Measurements from ENCODE around the gene FOXQ1.

The FOXQ1 gene

DNA sequence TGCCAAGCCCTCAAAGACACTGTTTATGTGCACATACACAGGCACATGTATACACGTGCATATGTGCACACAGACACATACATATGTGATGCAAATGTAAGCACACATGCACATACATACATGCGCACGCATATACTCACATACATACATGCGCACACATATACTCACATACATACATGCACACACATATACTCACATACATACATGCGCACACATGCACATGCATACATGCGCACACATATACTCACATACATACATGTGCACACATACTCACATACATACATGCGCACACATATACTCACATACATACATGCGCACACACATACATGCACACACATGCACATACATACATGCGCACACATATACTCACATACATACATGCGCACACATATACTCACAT lies 20.5 kb upstream of the FOXQ1 start:
- Histone ChIP-seq H3K4me3 (ENCODE audit: low read length) (no peak overlapping the region), H3K36me3 (ENCODE audit: insufficient read depth, low read length) (no peaks in the 10 kb centered on the region), H3K9ac (ENCODE audit: low read depth, low read length) (no peak overlapping the region), H3K27me3 (ENCODE audit: insufficient read depth, low read length) (no peaks in the 10 kb centered on the region), H3K4me1 (ENCODE audit: insufficient read depth, low read length) (no peaks in the 10 kb centered on the region), H3K27ac (ENCODE audit: low read depth, low read length) (no peak overlapping the region), H3K9me3 (ENCODE audit: insufficient read depth, low read depth, low read length) (no peaks in the 10 kb centered on the region)
- 86% methylated on average over 10 of the region's 10 CpGs for WGBS

DNA sequence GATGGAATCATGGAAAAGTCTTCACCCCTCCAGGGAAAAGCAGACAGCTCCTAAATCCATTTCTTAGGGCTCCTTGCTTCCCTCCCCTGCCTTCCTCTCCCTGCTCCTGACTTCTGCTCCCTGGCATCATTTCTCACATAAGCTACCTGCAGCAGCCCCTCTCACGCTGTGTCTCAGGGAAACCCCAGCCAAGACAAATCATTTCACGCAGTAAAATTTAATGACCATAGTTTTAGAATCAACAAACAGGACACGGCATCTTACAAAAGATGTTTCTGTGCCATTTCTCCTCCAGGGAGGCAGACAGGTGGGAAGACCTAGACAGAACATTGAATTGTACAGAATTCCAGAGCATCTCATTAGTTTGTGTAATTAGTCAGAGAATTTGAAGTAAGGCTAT lies 16.5 kb upstream of the FOXQ1 start:
- Histone ChIP-seq H3K4me1 (ENCODE audit: insufficient read depth, low read length) (no peaks in the 10 kb centered on the region), H3K27ac (ENCODE audit: low read depth, low read length) (no peak overlapping the region), H3K9me3 (ENCODE audit: insufficient read depth, low read depth, low read length) (no peaks in the 10 kb centered on the region), H3K36me3 (ENCODE audit: insufficient read depth, low read length) (no peaks in the 10 kb centered on the region), H3K27me3 (ENCODE audit: insufficient read depth, low read length) (no peaks in the 10 kb centered on the region; the same call in 1 of the 2 replicates), H3K4me3 (ENCODE audit: low read length) (no peak overlapping the region), H3K9ac (ENCODE audit: low read depth, low read length) (no peak overlapping the region)
- WGBS: 95% methylated on average over 3 of the region's 3 CpGs

GRCh38 chr6:1296079-1296478 lies 15.8 kb upstream of the FOXQ1 start:
- no peak overlapping the region for H3K9ac ChIP-seq (ENCODE audit: low read depth, low read length)
- 96% methylated on average over 7 of the region's 7 CpGs for WGBS
- H3K36me3 ChIP-seq (ENCODE audit: insufficient read depth, low read length): no peaks in the 10 kb centered on the region
- H3K27ac ChIP-seq (ENCODE audit: low read depth, low read length): no peak overlapping the region
- H3K4me3 ChIP-seq (ENCODE audit: low read length): no peak overlapping the region
- H3K9me3 ChIP-seq (ENCODE audit: insufficient read depth, low read depth, low read length): no peaks in the 10 kb centered on the region
- H3K4me1 ChIP-seq (ENCODE audit: insufficient read depth, low read length): no peaks in the 10 kb centered on the region
- H3K27me3 ChIP-seq (ENCODE audit: insufficient read depth, low read length): no peaks in the 10 kb centered on the region; the same call in 1 of the 2 replicates

- Histone ChIP-seq H3K9ac (ENCODE audit: low read depth, low read length) (no peak overlapping the region), H3K27me3 (ENCODE audit: insufficient read depth, low read length) (no peaks in the 10 kb centered on the region; the same call in 1 of the 2 replicates), H3K36me3 (ENCODE audit: insufficient read depth, low read length) (no peaks in the 10 kb centered on the region), H3K4me3 (ENCODE audit: low read length) (no peak overlapping the region), H3K9me3 (ENCODE audit: insufficient read depth, low read depth, low read length) (no peaks in the 10 kb centered on the region), H3K4me1 (ENCODE audit: insufficient read depth, low read length) (no peaks in the 10 kb centered on the region), H3K27ac (ENCODE audit: low read depth, low read length) (no peak overlapping the region)
- WGBS: 92% methylated on average over 4 of the region's 4 CpGs
Measured at GRCh38 chr6:1296542-1296941, 15.4 kb upstream of the FOXQ1 start.

DNA sequence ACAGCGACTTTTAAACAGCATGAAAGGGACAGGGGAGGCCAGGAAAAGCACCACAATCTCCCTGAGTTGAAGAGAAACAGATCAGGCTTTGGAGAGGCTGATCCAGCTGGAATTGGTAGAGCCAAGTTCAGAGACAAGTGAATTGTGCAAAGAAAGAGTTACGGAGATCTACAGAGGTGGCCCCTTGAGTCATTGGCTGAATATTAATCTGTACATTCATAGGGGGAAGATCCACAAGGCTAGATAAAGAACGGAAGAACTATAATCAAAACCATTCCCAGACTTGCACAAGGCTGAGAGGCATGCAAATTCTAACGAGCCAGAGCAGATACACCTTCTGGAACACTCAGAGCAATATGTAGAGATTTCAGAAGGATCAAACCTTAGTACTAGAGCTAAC lies 14.2 kb upstream of the FOXQ1 start:
- Histone ChIP-seq H3K36me3 (ENCODE audit: insufficient read depth, low read length) (no peaks in the 10 kb centered on the region), H3K9ac (ENCODE audit: low read depth, low read length) (no peak overlapping the region), H3K9me3 (ENCODE audit: insufficient read depth, low read depth, low read length) (no peaks in the 10 kb centered on the region), H3K4me1 (ENCODE audit: insufficient read depth, low read length) (no peaks in the 10 kb centered on the region), H3K27ac (ENCODE audit: low read depth, low read length) (no peak overlapping the region), H3K27me3 (ENCODE audit: insufficient read depth, low read length) (no peaks in the 10 kb centered on the region; the same call in 1 of the 2 replicates), H3K4me3 (ENCODE audit: low read length) (no peak overlapping the region)
- WGBS: 94% methylated on average over 4 of the region's 4 CpGs

GRCh38 chr6:1298768-1299167 lies 13.1 kb upstream of the FOXQ1 start:
- Histone ChIP-seq H3K27me3 (ENCODE audit: insufficient read depth, low read length) (no peaks in the 10 kb centered on the region; the same call in 1 of the 2 replicates), H3K4me3 (ENCODE audit: low read length) (no peak overlapping the region), H3K9ac (ENCODE audit: low read depth, low read length) (no peak overlapping the region), H3K4me1 (ENCODE audit: insufficient read depth, low read length) (no peaks in the 10 kb centered on the region), H3K36me3 (ENCODE audit: insufficient read depth, low read length) (no peaks in the 10 kb centered on the region), H3K9me3 (ENCODE audit: insufficient read depth, low read depth, low read length) (no peaks in the 10 kb centered on the region), H3K27ac (ENCODE audit: low read depth, low read length) (no peak overlapping the region)
- WGBS: 100% methylated on average over 2 of the region's 2 CpGs

DNA sequence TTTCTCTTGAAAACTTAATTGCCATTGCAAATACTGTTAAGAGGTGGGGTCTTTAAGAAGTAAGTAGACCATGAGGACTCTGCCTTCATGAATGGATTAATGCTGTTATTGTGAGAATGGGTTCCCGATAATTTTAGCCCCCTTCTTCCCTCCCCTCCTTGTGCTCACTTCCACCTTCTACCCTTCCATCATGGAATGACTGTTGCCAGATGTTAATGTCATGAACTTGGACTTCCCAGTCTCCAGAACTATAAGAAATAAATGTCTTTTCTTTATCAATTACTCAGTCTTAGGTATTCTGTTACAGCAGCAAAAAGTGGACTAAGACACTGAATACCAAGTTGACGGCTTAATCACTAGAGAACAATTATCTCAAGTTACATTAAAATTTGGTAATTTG lies 5.8 kb upstream of the FOXQ1 start:
- Histone ChIP-seq H3K4me3 (ENCODE audit: low read length) (no peak overlapping the region), H3K9me3 (ENCODE audit: insufficient read depth, low read depth, low read length) (no peaks in the 10 kb centered on the region), H3K27me3 (ENCODE audit: insufficient read depth, low read length) (peaks cover 52% of the 10 kb centered on the region), H3K4me1 (ENCODE audit: insufficient read depth, low read length) (peaks cover 1% of the 10 kb centered on the region; the same call in 1 of the 2 replicates), H3K27ac (ENCODE audit: low read depth, low read length) (no peak overlapping the region), H3K9ac (ENCODE audit: low read depth, low read length) (no peak overlapping the region), H3K36me3 (ENCODE audit: insufficient read depth, low read length) (no peaks in the 10 kb centered on the region)
- no CpG with 5 or more reads among the region's 2 CpGs for WGBS

DNA sequence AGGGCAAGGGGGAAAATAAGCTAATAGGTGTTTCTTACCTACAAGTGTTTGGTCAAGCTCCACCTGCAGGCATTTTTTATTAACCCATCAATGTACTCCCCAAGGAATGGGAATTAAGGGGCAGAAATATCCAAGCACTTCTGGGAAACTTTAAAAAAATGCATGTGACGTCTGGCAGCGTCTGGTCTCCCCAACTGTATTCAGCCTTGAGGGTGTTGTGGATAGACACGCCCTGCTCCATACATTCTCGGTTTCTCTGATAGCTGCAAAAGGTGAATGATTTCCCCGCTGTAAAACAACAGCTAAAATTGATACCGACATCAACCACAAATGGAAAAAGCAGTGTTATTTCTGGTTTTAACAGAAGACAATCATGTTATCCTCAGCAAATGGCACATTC lies 2.5 kb upstream of the FOXQ1 start:
- WGBS: 77% methylated on average over 6 of the region's 6 CpGs
- Histone ChIP-seq H3K9ac (ENCODE audit: low read depth, low read length) (no peak overlapping the region), H3K9me3 (ENCODE audit: insufficient read depth, low read depth, low read length) (no peaks in the 10 kb centered on the region), H3K4me3 (ENCODE audit: low read length) (no peak overlapping the region), H3K27me3 (ENCODE audit: insufficient read depth, low read length) (peaks cover 83% of the 10 kb centered on the region), H3K36me3 (ENCODE audit: insufficient read depth, low read length) (no peaks in the 10 kb centered on the region), H3K4me1 (ENCODE audit: insufficient read depth, low read length) (peaks cover 5% of the 10 kb centered on the region; the same call in 1 of the 2 replicates), H3K27ac (ENCODE audit: low read depth, low read length) (no peak overlapping the region)

- peaks cover 98% of the 10 kb centered on the region for H3K27me3 ChIP-seq (ENCODE audit: insufficient read depth, low read length)
- no peak overlapping the region for H3K9ac ChIP-seq (ENCODE audit: low read depth, low read length)
- no peaks in the 10 kb centered on the region for H3K9me3 ChIP-seq (ENCODE audit: insufficient read depth, low read depth, low read length)
- 2% methylated on average over 43 of the region's 43 CpGs for WGBS
- H3K4me3 ChIP-seq (ENCODE audit: low read length): peak overlapping the region; percentile 52
- H3K4me1 ChIP-seq (ENCODE audit: insufficient read depth, low read length): peaks cover 12% of the 10 kb centered on the region
- H3K27ac ChIP-seq (ENCODE audit: low read depth, low read length): no peak overlapping the region
- H3K36me3 ChIP-seq (ENCODE audit: insufficient read depth, low read length): no peaks in the 10 kb centered on the region
Measured at GRCh38 chr6:1310628-1311399, 1.1 kb upstream of the FOXQ1 start.

GRCh38 chr6:1312203-1312472 lies 240 bp downstream of the FOXQ1 start:
- no peak overlapping the region for H3K9ac ChIP-seq (ENCODE audit: low read depth, low read length)
- H3K27ac ChIP-seq (ENCODE audit: low read depth, low read length): no peak overlapping the region
- peaks cover 12% of the 10 kb centered on the region for H3K4me1 ChIP-seq (ENCODE audit: insufficient read depth, low read length)
- peaks cover 95% of the 10 kb centered on the region for H3K27me3 ChIP-seq (ENCODE audit: insufficient read depth, low read length)
- WGBS: under 1% methylated on average over 25 of the region's 25 CpGs
- no peaks in the 10 kb centered on the region for H3K36me3 ChIP-seq (ENCODE audit: insufficient read depth, low read length)
- no peaks in the 10 kb centered on the region for H3K9me3 ChIP-seq (ENCODE audit: insufficient read depth, low read depth, low read length)
- peak overlapping the region; percentile 52 for H3K4me3 ChIP-seq (ENCODE audit: low read length)

GRCh38 chr6:1312473-1313367 lies 822 bp downstream of the FOXQ1 start:
- peaks cover 94% of the 10 kb centered on the region for H3K27me3 ChIP-seq (ENCODE audit: insufficient read depth, low read length)
- H3K4me3 ChIP-seq (ENCODE audit: low read length): peak overlapping the region; percentile 52
- peaks cover 12% of the 10 kb centered on the region for H3K4me1 ChIP-seq (ENCODE audit: insufficient read depth, low read length)
- no peak overlapping the region for H3K9ac ChIP-seq (ENCODE audit: low read depth, low read length)
- WGBS: under 1% methylated on average over 109 of the region's 109 CpGs
- H3K9me3 ChIP-seq (ENCODE audit: insufficient read depth, low read depth, low read length): no peaks in the 10 kb centered on the region
- no peak overlapping the region for H3K27ac ChIP-seq (ENCODE audit: low read depth, low read length)
- no peaks in the 10 kb centered on the region for H3K36me3 ChIP-seq (ENCODE audit: insufficient read depth, low read length)
